Liver (tissue), 9 donors: ENCODE data around the gene LILRA5. TPM values are rescaled to one million over a fixed set of nuclear protein-coding genes. Genes with fewer than 3 reads are reported as not detected.
"Not testable (repeated sequence)": the region's sequence is repeated elsewhere in the genome, so short reads cannot be mapped to it uniquely, and the experiment has no call there.

Experiments
- DNase-seq: peaks from one replicate; pipeline ENCODE4 v3.0.0-alpha.2; 2017; ENCODE audit warnings: low spot score
- H3K27ac ChIP-seq, 2 donors: one replicate each; pipeline ENCODE4 v1.7.0; 2013; ENCODE audit warnings: inconsistent platforms in 2 of 2, low read length in 2 of 2, control low read depth in 1 of 2, low read depth in 1 of 2, mild to moderate bottlenecking in 1 of 2
- H3K27me3 ChIP-seq, 4 donors: one replicate each; pipeline versions ENCODE4 v1.6.1 to v1.7.0; 2013; ENCODE audit warnings: low read length in 3 of 4, inconsistent platforms in 1 of 4, mild to moderate bottlenecking in 1 of 4, moderate library complexity in 1 of 4; ENCODE audit not compliant: control insufficient read depth in 4 of 4, insufficient read depth in 4 of 4
- H3K36me3 ChIP-seq, 4 donors: one replicate each; pipeline versions ENCODE4 v1.6.1 to v1.7.0; 2013; ENCODE audit warnings: low read length in 3 of 4, mild to moderate bottlenecking in 3 of 4, low read depth in 1 of 4, moderate library complexity in 1 of 4; ENCODE audit not compliant: control insufficient read depth in 4 of 4, insufficient read depth in 3 of 4
- H3K4me1 ChIP-seq, 4 donors: one replicate each; pipeline versions ENCODE4 v1.6.1 to v1.7.0; 2013; ENCODE audit warnings: low read length in 3 of 4, mild to moderate bottlenecking in 3 of 4, moderate library complexity in 1 of 4; ENCODE audit not compliant: control insufficient read depth in 4 of 4, insufficient read depth in 4 of 4
- H3K4me3 ChIP-seq, 3 donors: one replicate each; pipeline versions ENCODE4 v1.6.1 to v1.7.0; 2013; ENCODE audit warnings: low read length in 3 of 3, control low read depth in 1 of 3, low read depth in 1 of 3, mild to moderate bottlenecking in 1 of 3
- H3K9ac ChIP-seq, 2 donors: one replicate each; pipeline ENCODE4 v1.7.0; 2013; ENCODE audit warnings: low read length in 2 of 2, mild to moderate bottlenecking in 2 of 2, moderate library complexity in 2 of 2, control low read depth in 1 of 2, low read depth in 1 of 2
- H3K9me3 ChIP-seq, 4 donors: one replicate each; pipeline versions ENCODE4 v1.6.1 to v1.7.0; 2013; ENCODE audit warnings: low read length in 3 of 4; ENCODE audit not compliant: control insufficient read depth in 4 of 4
- ATF3 ChIP-seq: IDR thresholded peaks from 2 replicates; pipeline ENCODE4 v1.6.1; 2016; ENCODE audit warnings: antibody characterized with exemption
- CTCF ChIP-seq: fragments of 150-350 bp; IDR thresholded peaks from 2 replicates; pipeline ENCODE4 v1.5.1; 2017; ENCODE audit warnings: improper control_type of control experiment, low read depth, low read length; ENCODE audit not compliant: missing input control
- EGR1 ChIP-seq, 2 donors: IDR thresholded peaks; 2 replicates each; pipeline ENCODE4 v1.6.1; 2016 to 2018; ENCODE audit warnings: antibody characterized with exemption in 2 of 2, low read depth in 2 of 2
- FOXA1 ChIP-seq: IDR thresholded peaks from 2 replicates; pipeline ENCODE4 v1.6.1; 2016; ENCODE audit warnings: antibody characterized with exemption
- FOXA2 ChIP-seq: IDR thresholded peaks from 2 replicates; pipeline ENCODE4 v1.6.1; 2016; ENCODE audit warnings: antibody characterized with exemption
- GABPA ChIP-seq, 2 donors: IDR thresholded peaks in 1 of 2; conservative IDR thresholded peaks in 1 of 2; 2 replicates each; pipeline ENCODE4 v1.6.1; 2016; ENCODE audit warnings: antibody characterized with exemption in 2 of 2, mild to moderate bottlenecking in 1 of 2, moderate library complexity in 1 of 2
- HNF4A ChIP-seq, 2 donors: conservative IDR thresholded peaks; 2 replicates each; pipeline ENCODE4 v1.6.1; 2016; ENCODE audit warnings: antibody characterized with exemption in 2 of 2, mild to moderate bottlenecking in 2 of 2
- HNF4G ChIP-seq: IDR thresholded peaks from 2 replicates; pipeline ENCODE4 v1.6.1; 2016; ENCODE audit warnings: antibody characterized with exemption
- JUND ChIP-seq, 2 donors: IDR thresholded peaks; 2 replicates each; pipeline ENCODE4 v1.6.1; 2016; ENCODE audit warnings: antibody characterized with exemption in 2 of 2
- MAX ChIP-seq: IDR thresholded peaks from 2 replicates; pipeline ENCODE4 v1.6.1; 2016; ENCODE audit warnings: antibody characterized with exemption
- NR2F2 ChIP-seq: IDR thresholded peaks from 2 replicates; pipeline ENCODE4 v1.6.1; 2016; ENCODE audit warnings: antibody characterized with exemption
- RAD21 ChIP-seq, 2 donors: IDR thresholded peaks; 2 replicates each; pipeline ENCODE4 v1.6.1; 2016; ENCODE audit warnings: antibody characterized with exemption in 2 of 2, mild to moderate bottlenecking in 2 of 2
- REST ChIP-seq: IDR thresholded peaks from 2 replicates; pipeline ENCODE4 v1.6.1; 2016; ENCODE audit warnings: antibody characterized with exemption, mild to moderate bottlenecking
- RXRA ChIP-seq, 2 donors: IDR thresholded peaks; 2 replicates each; pipeline ENCODE4 v1.6.1; 2017 to 2018; ENCODE audit warnings: antibody characterized with exemption in 2 of 2, mild to moderate bottlenecking in 1 of 2
- SP1 ChIP-seq: IDR thresholded peaks from 2 replicates; pipeline ENCODE4 v1.6.1; 2018; ENCODE audit warnings: antibody characterized with exemption, mild to moderate bottlenecking
- TAF1 ChIP-seq: conservative IDR thresholded peaks from 2 replicates; pipeline ENCODE4 v1.6.1; 2016; ENCODE audit warnings: antibody characterized with exemption, mild to moderate bottlenecking
- YY1 ChIP-seq: IDR thresholded peaks from 2 replicates; pipeline ENCODE4 v1.6.1; 2016; ENCODE audit warnings: antibody characterized with exemption, mild to moderate bottlenecking
- ZBTB33 ChIP-seq: IDR thresholded peaks from 2 replicates; pipeline ENCODE4 v1.6.1; 2016; ENCODE audit warnings: antibody characterized with exemption
- whole genome bisulfite sequencing: extraction: QIAGEN DNeasy Blood & Tissue Kit; methylation state at CpG from one replicate; pipeline ENCODE4 v1.1.7; 2013; 5-methylcytosine and 5-hydroxymethylcytosine counted together
- polyA plus RNA-seq, 2 donors: library from polyadenylated mRNA; stranded (reverse) in 1 of 2; unstranded in 1 of 2; fragments of 200-250 nt in 1 of 2; fragments of >200 nt in 1 of 2; fragmentation: Nextera tagmentation in 1 of 2; extraction: Ambion mirVana in 1 of 2; gene quantifications; one replicate each; pipeline versions ENCODE4 v1.2.1 to v1.2.3, GENCODE V29; 2013 to 2015
- total RNA-seq, 2 donors: library from RNA; depleted of rRNA; stranded (reverse); fragments of >200 nt; gene quantifications; one replicate each; pipeline ENCODE4 v1.2.3, GENCODE V29; 2014
- donor health status: healthy.
- donor health status: healthy.
- donor health status: healthy.
- donor health status: healthy.
- donor health status: healthy.

Gene LILRA5
- total and polyA plus RNA-seq, 4 donors: 0.58 to 8.7 (median 4.6) TPM

GRCh38 chr19:54275951-54276350, 37.0 kb downstream of the LILRA5 start:
- H3K4me3 ChIP-seq: no peak overlapping the region
- TF ChIP-seq HNF4A (conservative IDR thresholded peaks at IDR 0.05) (no peak), ATF3 (no peak), RXRA (IDR thresholded peaks at IDR 0.05) (no peak), RAD21 (IDR thresholded peaks at IDR 0.05) (no peak), GABPA (IDR thresholded peaks at IDR 0.05 in 1 of 2, conservative IDR thresholded peaks at IDR 0.05 in 1 of 2) (no peak), SP1 (no peak), REST (no peak), EGR1 (IDR thresholded peaks at IDR 0.05; ENCODE audit: low read depth in 2 of 2) (no peak), ZBTB33 (no peak), HNF4G (no peak), YY1 (no peak), JUND (IDR thresholded peaks at IDR 0.05) (no peak), CTCF (no peak), FOXA2 (no peak), FOXA1 (no peak), MAX (no peak), TAF1 (no peak), NR2F2 (no peak)
- no peaks in the 10 kb centered on the region for H3K4me1 ChIP-seq
- H3K9ac ChIP-seq: no peak overlapping the region
- H3K27ac ChIP-seq: no peak overlapping the region
- 47% methylated on average over 9 of the region's 9 CpGs for WGBS
- H3K9me3 ChIP-seq: no peaks in the 10 kb centered on the region
- H3K27me3 ChIP-seq: no peaks in the 10 kb centered on the region
- no peaks in the 10 kb centered on the region for H3K36me3 ChIP-seq
- no peak for DNase-seq

- WGBS: 55% methylated on average over 9 of the region's 9 CpGs
- H3K9ac ChIP-seq, H3K27me3 ChIP-seq, H3K27ac ChIP-seq, H3K9me3 ChIP-seq, H3K36me3 ChIP-seq, H3K4me3 ChIP-seq, H3K4me1 ChIP-seq, DNase-seq: not testable (repeated sequence)
Observed at GRCh38 chr19:54274516-54274915, 38.5 kb downstream of the LILRA5 start.
